Activated CD4-positive, alpha-beta T cell treated with anti-CD3 and anti-CD28 coated beads, Interleukin-2, amount 50 U/mL, for 24 hours (primary cell): ENCODE measurements around the gene CCDC185.

Experiments
- DNase-seq, 2 donors: peaks; one replicate each; pipeline ENCODE4 v3.0.0-alpha.2; 2020; ENCODE audit warnings: low read depth in 1 of 2, low spot score in 1 of 2

CCDC185 gene

GRCh38 chr1:223429313-223429731 lies 36.1 kb downstream of the CCDC185 start:
- no peak for DNase-seq

GRCh38 chr1:223429821-223430220 lies 36.6 kb downstream of the CCDC185 start:
- no peak for DNase-seq

- no peak for DNase-seq
These were observed 37.0 kb downstream of the CCDC185 start for GRCh38 chr1:223430236-223430635.

GRCh38 chr1:223437151-223437550 lies 43.9 kb downstream of the CCDC185 start:
- no peak for DNase-seq

- no peak for DNase-seq
These were observed 50.2 kb downstream of the CCDC185 start for GRCh38 chr1:223443397-223443796.

- DNase-seq, result no peak
These were observed 51.2 kb downstream of the CCDC185 start for GRCh38 chr1:223444411-223444810.
